Activated T-helper 17 cell treated with anti-CD3 and anti-CD28 coated beads, Interleukin-2, amount 50 U/mL, for 72 hours (primary cell): ENCODE measurements around the gene NADK2. TPM values are rescaled to one million over a fixed set of nuclear protein-coding genes. Genes with fewer than 3 reads are reported as not detected.

Source experiments
- ATAC-seq: fragments of 150-1000 bp; cut with Tn5 transposase; replicated peaks from 2 replicates; pipeline ENCODE4 v1.10.0; 2021; ENCODE audit warnings: mild to moderate bottlenecking, moderate library complexity
- H3K27ac Mint-ChIP-seq: one replicate; pipeline ENCODE4 v1.8.0; 2022; ENCODE audit warnings: mixed read lengths
- H3K27me3 Mint-ChIP-seq: one replicate; pipeline ENCODE4 v1.8.0; 2022; ENCODE audit warnings: mixed read lengths
- H3K36me3 Mint-ChIP-seq: one replicate; pipeline ENCODE4 v1.8.0; 2022; ENCODE audit warnings: low read depth, mild to moderate bottlenecking, mixed read lengths
- H3K4me1 Mint-ChIP-seq: one replicate; pipeline ENCODE4 v1.8.0; 2022; ENCODE audit warnings: mixed read lengths
- H3K4me3 Mint-ChIP-seq: one replicate; pipeline ENCODE4 v1.8.0; 2022; ENCODE audit warnings: mild to moderate bottlenecking, mixed read lengths
- H3K9me3 Mint-ChIP-seq: one replicate; pipeline ENCODE4 v1.8.0; 2022; ENCODE audit warnings: mixed read lengths
- total RNA-seq, 2 donors: library from RNA; stranded (reverse); gene quantifications; one replicate each; pipeline ENCODE4 v1.2.3, GENCODE V29; 2022

Gene NADK2
- total RNA-seq, 2 donors from 2014 or later = 7.2 to 11.0 TPM

- no peaks in the 10 kb centered on the region for H3K9me3 Mint-ChIP-seq
- no peaks in the 10 kb centered on the region for H3K4me1 Mint-ChIP-seq
- H3K27ac Mint-ChIP-seq = no peak overlapping the region
- H3K4me3 Mint-ChIP-seq = no peak overlapping the region
- H3K36me3 Mint-ChIP-seq = peaks cover 97% of the 10 kb centered on the region
- ATAC-seq = no peak
- H3K27me3 Mint-ChIP-seq = no peaks in the 10 kb centered on the region
These were observed 67.6 kb downstream of the NADK2 start for GRCh38 chr5:36174119-36174518.

- Mint-ChIP-seq H3K27me3 (no peaks in the 10 kb centered on the region), H3K4me1 (no peaks in the 10 kb centered on the region), H3K27ac (no peak overlapping the region), H3K9me3 (no peaks in the 10 kb centered on the region), H3K36me3 (peaks cover 97% of the 10 kb centered on the region), H3K4me3 (no peak overlapping the region)
- no peak for ATAC-seq
These were observed 68.3 kb downstream of the NADK2 start for GRCh38 chr5:36173426-36173825.

- no peaks in the 10 kb centered on the region for H3K9me3 Mint-ChIP-seq
- H3K4me3 Mint-ChIP-seq = no peak overlapping the region
- H3K27ac Mint-ChIP-seq = no peak overlapping the region
- no peaks in the 10 kb centered on the region for H3K4me1 Mint-ChIP-seq
- H3K27me3 Mint-ChIP-seq = no peaks in the 10 kb centered on the region
- H3K36me3 Mint-ChIP-seq = peaks cover 97% of the 10 kb centered on the region
- no peak for ATAC-seq
These were observed 69.1 kb downstream of the NADK2 start for GRCh38 chr5:36172599-36172998.

GRCh38 chr5:36170832-36171424, 70.8 kb downstream of the NADK2 start:
- H3K36me3 Mint-ChIP-seq = peaks cover 99% of the 10 kb centered on the region
- no peak overlapping the region for H3K27ac Mint-ChIP-seq
- peaks cover 5% of the 10 kb centered on the region for H3K4me1 Mint-ChIP-seq
- ATAC-seq = no peak
- H3K27me3 Mint-ChIP-seq = no peaks in the 10 kb centered on the region
- H3K4me3 Mint-ChIP-seq = no peak overlapping the region
- H3K9me3 Mint-ChIP-seq = no peaks in the 10 kb centered on the region

- H3K4me1 Mint-ChIP-seq = peaks cover 5% of the 10 kb centered on the region
- no peaks in the 10 kb centered on the region for H3K9me3 Mint-ChIP-seq
- ATAC-seq = no peak
- H3K27me3 Mint-ChIP-seq = no peaks in the 10 kb centered on the region
- no peak overlapping the region for H3K4me3 Mint-ChIP-seq
- peak overlapping the region; percentile 75 for H3K27ac Mint-ChIP-seq
- H3K36me3 Mint-ChIP-seq = peaks cover 96% of the 10 kb centered on the region
These were observed 73.0 kb downstream of the NADK2 start for GRCh38 chr5:36168737-36169136.

- no peak for ATAC-seq
- H3K36me3 Mint-ChIP-seq = peaks cover 93% of the 10 kb centered on the region
- peaks cover 15% of the 10 kb centered on the region for H3K4me1 Mint-ChIP-seq
- H3K9me3 Mint-ChIP-seq = no peaks in the 10 kb centered on the region
- no peak overlapping the region for H3K4me3 Mint-ChIP-seq
- no peak overlapping the region for H3K27ac Mint-ChIP-seq
- H3K27me3 Mint-ChIP-seq = no peaks in the 10 kb centered on the region
These were observed 77.3 kb downstream of the NADK2 start for GRCh38 chr5:36164461-36164860.

GRCh38 chr5:36162810-36163486, 78.8 kb downstream of the NADK2 start:
- no peak for ATAC-seq
- Mint-ChIP-seq H3K4me1 (peaks cover 15% of the 10 kb centered on the region), H3K27me3 (no peaks in the 10 kb centered on the region), H3K9me3 (no peaks in the 10 kb centered on the region), H3K36me3 (peaks cover 93% of the 10 kb centered on the region), H3K4me3 (no peak overlapping the region), H3K27ac (no peak overlapping the region)

GRCh38 chr5:36161361-36161760, 80.4 kb downstream of the NADK2 start:
- no peak overlapping the region for H3K27ac Mint-ChIP-seq
- H3K9me3 Mint-ChIP-seq = no peaks in the 10 kb centered on the region
- ATAC-seq = no peak
- H3K4me3 Mint-ChIP-seq = no peak overlapping the region
- H3K36me3 Mint-ChIP-seq = peaks cover 93% of the 10 kb centered on the region
- no peaks in the 10 kb centered on the region for H3K27me3 Mint-ChIP-seq
- H3K4me1 Mint-ChIP-seq = peaks cover 10% of the 10 kb centered on the region

- H3K9me3 Mint-ChIP-seq = no peaks in the 10 kb centered on the region
- peaks cover 17% of the 10 kb centered on the region for H3K4me1 Mint-ChIP-seq
- no peaks in the 10 kb centered on the region for H3K27me3 Mint-ChIP-seq
- H3K36me3 Mint-ChIP-seq = peaks cover 93% of the 10 kb centered on the region
- H3K27ac Mint-ChIP-seq = no peak overlapping the region
- no peak overlapping the region for H3K4me3 Mint-ChIP-seq
- no peak for ATAC-seq
These were observed 81.1 kb downstream of the NADK2 start for GRCh38 chr5:36160617-36161016.

GRCh38 chr5:36158144-36158543, 83.6 kb downstream of the NADK2 start:
- no peak overlapping the region for H3K27ac Mint-ChIP-seq
- H3K4me3 Mint-ChIP-seq = no peak overlapping the region
- no peaks in the 10 kb centered on the region for H3K9me3 Mint-ChIP-seq
- no peak for ATAC-seq
- H3K27me3 Mint-ChIP-seq = no peaks in the 10 kb centered on the region
- H3K36me3 Mint-ChIP-seq = peaks cover 96% of the 10 kb centered on the region
- peaks cover 22% of the 10 kb centered on the region for H3K4me1 Mint-ChIP-seq

GRCh38 chr5:36156619-36157018, 85.1 kb downstream of the NADK2 start:
- Mint-ChIP-seq H3K4me1 (peaks cover 22% of the 10 kb centered on the region), H3K36me3 (peaks cover 93% of the 10 kb centered on the region)

GRCh38 chr5:36156121-36156601, 85.6 kb downstream of the NADK2 start:
- no peaks in the 10 kb centered on the region for H3K9me3 Mint-ChIP-seq
- no peaks in the 10 kb centered on the region for H3K27me3 Mint-ChIP-seq
- no peak overlapping the region for H3K4me3 Mint-ChIP-seq
- H3K27ac Mint-ChIP-seq = peak overlapping the region; percentile 34
- peaks cover 17% of the 10 kb centered on the region for H3K4me1 Mint-ChIP-seq
- ATAC-seq = no peak
- H3K36me3 Mint-ChIP-seq = peaks cover 89% of the 10 kb centered on the region

More at GRCh38 chr5:36156619-36157018, 85.1 kb downstream of the NADK2 start:
- Mint-ChIP-seq H3K27ac (no peak overlapping the region), H3K9me3 (no peaks in the 10 kb centered on the region), H3K4me3 (no peak overlapping the region), H3K27me3 (no peaks in the 10 kb centered on the region)
- no peak for ATAC-seq

- peaks cover 22% of the 10 kb centered on the region for H3K4me1 Mint-ChIP-seq
These were observed 86.4 kb downstream of the NADK2 start for GRCh38 chr5:36155291-36155690.

GRCh38 chr5:36153726-36154125, 88.0 kb downstream of the NADK2 start:
- Mint-ChIP-seq H3K9me3 (no peaks in the 10 kb centered on the region), H3K27me3 (no peaks in the 10 kb centered on the region), H3K36me3 (peaks cover 68% of the 10 kb centered on the region), H3K4me3 (peak overlapping the region; percentile 94), H3K4me1 (peaks cover 23% of the 10 kb centered on the region), H3K27ac (peak overlapping the region; percentile 94)
- no peak for ATAC-seq

More at GRCh38 chr5:36155291-36155690, 86.4 kb downstream of the NADK2 start:
- Mint-ChIP-seq H3K27me3 (no peaks in the 10 kb centered on the region), H3K27ac (no peak overlapping the region), H3K4me3 (no peak overlapping the region), H3K36me3 (peaks cover 83% of the 10 kb centered on the region), H3K9me3 (no peaks in the 10 kb centered on the region)
- no peak for ATAC-seq

- Mint-ChIP-seq H3K27ac (peak overlapping the region; percentile 94), H3K36me3 (peaks cover 64% of the 10 kb centered on the region), H3K4me1 (peaks cover 23% of the 10 kb centered on the region), H3K4me3 (peak overlapping the region; percentile 94), H3K9me3 (no peaks in the 10 kb centered on the region), H3K27me3 (no peaks in the 10 kb centered on the region)
- no peak for ATAC-seq
These were observed 88.4 kb downstream of the NADK2 start for GRCh38 chr5:36153298-36153677.
